NOMO-1 treated with DMSO at 0.1 percent for 48 hours (cell line): Measurements from ENCODE around the gene NTRK2.

ENCODE experiments used
- DNase-seq: peaks from one replicate; lab custom pipeline; 2025; ENCODE audit not compliant: unreplicated experiment; lab: John Stamatoyannopoulos, UW

Gene NTRK2

GRCh38 chr9:84929068-84929467, 259.5 kb downstream of the NTRK2 start:
- no peak for DNase-seq

- no peak for DNase-seq
These were observed 263.5 kb downstream of the NTRK2 start for GRCh38 chr9:84932915-84933527.

GRCh38 chr9:84935528-84936117, 266.1 kb downstream of the NTRK2 start:
- DNase-seq: no peak

- no peak for DNase-seq
These were observed 267.7 kb downstream of the NTRK2 start for GRCh38 chr9:84937180-84937579.

GRCh38 chr9:84937581-84937980, 268.1 kb downstream of the NTRK2 start:
- DNase-seq: no peak

- DNase-seq: no peak
These were observed 270.2 kb downstream of the NTRK2 start for GRCh38 chr9:84939774-84940173.

GRCh38 chr9:84940294-84940693, 270.8 kb downstream of the NTRK2 start:
- no peak for DNase-seq

- no peak for DNase-seq
These were observed 272.3 kb downstream of the NTRK2 start for GRCh38 chr9:84941792-84942191.

GRCh38 chr9:84943482-84944050, 274.0 kb downstream of the NTRK2 start:
- DNase-seq: no peak

GRCh38 chr9:84945878-84946538, 276.5 kb downstream of the NTRK2 start:
- no peak for DNase-seq

- DNase-seq: no peak
These were observed 278.0 kb downstream of the NTRK2 start for GRCh38 chr9:84947412-84947972.

- no peak for DNase-seq
These were observed 279.7 kb downstream of the NTRK2 start for GRCh38 chr9:84949258-84949657.

- no peak for DNase-seq
These were observed 280.4 kb downstream of the NTRK2 start for GRCh38 chr9:84949971-84950370.

GRCh38 chr9:84950879-84951811, 281.6 kb downstream of the NTRK2 start:
- no peak for DNase-seq

- no peak for DNase-seq
These were observed 283.8 kb downstream of the NTRK2 start for GRCh38 chr9:84953252-84953773.

GRCh38 chr9:84953797-84954705, 284.5 kb downstream of the NTRK2 start:
- DNase-seq: peak; percentile 0

GRCh38 chr9:84955155-84955554, 285.6 kb downstream of the NTRK2 start:
- DNase-seq: no peak

GRCh38 chr9:84955971-84956370, 286.4 kb downstream of the NTRK2 start:
- DNase-seq: no peak

- DNase-seq: no peak
These were observed 289.8 kb downstream of the NTRK2 start for GRCh38 chr9:84959339-84959738.
